Activated CD4-positive, alpha-beta T cell treated with anti-CD3 and anti-CD28 coated beads, Interleukin-2, amount 50 U/mL, for 4 hours (primary cell): ENCODE data around the gene DIO2.

Experiments used
- DNase-seq, 2 experiments: peaks; one replicate each; pipeline ENCODE4 v3.0.0-alpha.2; 2020

The DIO2 gene

GRCh38 chr14:80167793-80168448 is 43.4 kb downstream of the DIO2 start:
- DNase-seq, result no peak

DNA sequence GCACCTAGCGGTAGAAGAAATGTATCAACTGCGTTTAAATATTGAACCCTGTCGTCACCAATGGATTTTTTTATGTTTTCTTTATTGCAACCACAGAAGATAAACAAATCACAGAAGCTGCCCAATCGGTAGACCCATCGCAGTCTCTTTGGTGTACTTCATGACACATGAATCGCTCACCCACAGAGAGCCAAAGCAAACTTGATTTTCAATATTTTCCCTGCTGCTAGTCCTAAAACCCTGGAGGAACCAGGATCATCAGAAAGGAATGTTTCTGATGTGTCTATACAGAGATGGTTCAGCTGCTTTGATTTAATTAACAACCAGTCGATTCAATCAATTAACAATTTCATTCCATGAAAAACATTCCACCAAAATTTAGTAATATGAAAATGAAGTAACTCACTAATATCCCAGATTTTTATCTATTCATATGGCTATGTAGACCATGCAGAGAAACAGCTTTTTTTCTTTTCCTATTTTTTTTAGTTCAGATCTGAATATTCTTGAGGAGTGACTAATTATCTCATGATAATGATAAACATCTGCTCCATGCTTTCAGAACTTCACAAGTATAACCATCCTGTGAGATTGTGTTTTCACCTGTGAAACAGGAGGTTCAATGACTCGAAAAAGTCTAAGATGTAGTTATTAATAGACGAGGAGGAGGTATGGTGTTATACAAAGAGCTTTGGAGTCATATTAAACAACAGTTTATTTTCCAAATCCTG is 46.1 kb downstream of the DIO2 start:
- DNase-seq, result no peak

DNA sequence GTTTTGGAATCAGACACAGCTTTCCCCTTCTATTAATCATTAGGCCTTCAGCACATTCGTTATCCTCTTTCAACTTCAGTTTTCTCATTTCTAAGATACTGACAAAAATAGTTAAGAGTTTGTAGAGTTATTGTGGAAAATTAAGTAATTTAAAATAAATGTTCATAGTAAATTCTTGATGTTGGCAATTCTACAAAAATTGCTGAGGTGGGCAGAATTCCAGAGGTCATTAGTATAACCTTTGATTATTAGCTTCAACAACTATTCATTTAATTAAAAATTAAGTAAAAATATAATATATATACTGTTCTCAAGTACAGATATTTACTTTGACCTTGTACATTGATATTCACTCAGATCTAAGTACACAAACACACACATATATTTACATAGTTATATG is 58.5 kb downstream of the DIO2 start:
- DNase-seq, result no peak

DNA sequence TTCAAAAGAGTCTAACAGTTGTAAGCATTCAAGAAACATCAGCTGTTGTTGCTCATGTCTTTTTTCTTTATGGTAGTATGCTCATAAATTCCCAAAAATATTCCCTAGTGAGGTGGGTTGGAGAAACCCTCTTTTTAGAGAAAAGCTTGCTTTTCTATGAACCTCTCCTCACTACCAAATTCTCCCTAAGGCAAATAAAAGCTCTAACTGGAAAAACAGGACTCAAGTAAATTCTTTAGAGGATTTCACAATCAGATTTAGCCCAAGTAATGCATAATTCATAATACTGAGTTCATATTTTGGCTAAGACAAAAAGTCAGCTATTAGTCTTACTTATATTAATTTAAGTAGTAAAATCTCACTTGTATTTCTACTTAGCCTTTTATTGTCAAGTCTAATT is 59.1 kb downstream of the DIO2 start:
- no peak for DNase-seq

DNA sequence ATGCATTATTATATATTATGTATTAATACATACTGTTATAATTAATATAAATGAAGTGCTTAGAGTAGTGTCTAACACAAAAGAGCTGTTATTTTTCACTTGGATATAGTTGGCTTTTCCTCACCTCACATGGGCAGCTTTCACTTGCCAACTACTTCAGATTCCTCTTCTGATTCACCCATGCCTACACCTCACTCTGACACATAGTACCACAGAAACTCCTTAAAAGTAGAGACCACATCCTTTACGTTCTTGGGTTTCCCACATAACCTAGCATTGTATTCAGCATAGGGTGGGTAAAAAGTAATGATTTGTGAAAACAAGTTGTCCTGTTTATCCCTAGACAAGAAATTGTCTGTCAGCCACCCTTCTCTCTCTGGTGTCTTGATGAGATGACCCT is 61.0 kb downstream of the DIO2 start:
- no peak for DNase-seq
